ENCODE results near the gene WDR91.

WDR91 gene

DNA sequence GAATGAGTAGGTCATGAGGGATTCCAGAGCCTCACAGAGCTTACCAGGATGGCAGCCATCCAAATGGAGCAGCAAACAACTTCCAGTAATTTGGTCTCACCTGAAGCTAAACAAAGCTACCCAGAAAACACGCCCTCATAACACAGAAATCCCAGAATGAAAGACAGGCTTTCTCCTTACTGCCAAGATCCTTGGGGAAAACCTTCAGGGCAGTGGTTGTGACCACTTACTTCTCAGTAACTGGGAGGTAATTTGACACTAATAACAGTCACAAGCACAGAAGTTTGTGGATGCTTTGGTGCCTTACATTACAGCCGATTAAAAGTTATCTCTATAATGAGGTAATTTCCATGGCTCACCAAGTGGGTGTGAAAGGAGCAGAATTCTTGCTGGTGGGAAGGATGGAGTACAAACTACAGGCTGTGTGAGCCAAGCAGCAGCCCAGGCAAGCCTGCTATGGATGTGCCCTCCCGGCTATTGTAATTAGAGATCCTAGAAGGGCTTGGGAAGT is 10.4 kb downstream of the WDR91 start:
- in situ Hi-C loops (cut with HindIII; ENCODE audit: low sequenced_read_pairs), result no loop called here

DNA sequence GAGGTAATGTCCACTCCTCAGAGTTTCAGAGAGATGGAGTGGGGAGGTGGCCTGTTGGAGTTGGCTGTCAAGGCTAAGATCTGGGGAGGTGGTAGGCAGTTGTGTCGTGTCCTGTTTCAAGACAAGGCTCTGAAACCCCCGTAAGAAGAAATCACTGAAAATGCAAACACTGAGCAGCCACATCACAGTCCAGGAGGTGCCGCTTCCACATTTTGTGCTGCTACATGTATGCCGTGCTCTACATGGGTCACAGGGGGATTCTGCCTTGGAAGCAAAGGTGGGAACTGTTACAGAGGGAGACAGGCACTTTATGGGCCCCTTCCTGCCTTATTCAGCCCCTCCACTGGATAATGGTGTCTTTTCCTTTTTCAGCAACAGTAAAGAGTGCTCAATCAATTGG is 11.9 kb downstream of the WDR91 start:
- in situ Hi-C loops (cut with HindIII; ENCODE audit: low sequenced_read_pairs), result no loop called here

DNA sequence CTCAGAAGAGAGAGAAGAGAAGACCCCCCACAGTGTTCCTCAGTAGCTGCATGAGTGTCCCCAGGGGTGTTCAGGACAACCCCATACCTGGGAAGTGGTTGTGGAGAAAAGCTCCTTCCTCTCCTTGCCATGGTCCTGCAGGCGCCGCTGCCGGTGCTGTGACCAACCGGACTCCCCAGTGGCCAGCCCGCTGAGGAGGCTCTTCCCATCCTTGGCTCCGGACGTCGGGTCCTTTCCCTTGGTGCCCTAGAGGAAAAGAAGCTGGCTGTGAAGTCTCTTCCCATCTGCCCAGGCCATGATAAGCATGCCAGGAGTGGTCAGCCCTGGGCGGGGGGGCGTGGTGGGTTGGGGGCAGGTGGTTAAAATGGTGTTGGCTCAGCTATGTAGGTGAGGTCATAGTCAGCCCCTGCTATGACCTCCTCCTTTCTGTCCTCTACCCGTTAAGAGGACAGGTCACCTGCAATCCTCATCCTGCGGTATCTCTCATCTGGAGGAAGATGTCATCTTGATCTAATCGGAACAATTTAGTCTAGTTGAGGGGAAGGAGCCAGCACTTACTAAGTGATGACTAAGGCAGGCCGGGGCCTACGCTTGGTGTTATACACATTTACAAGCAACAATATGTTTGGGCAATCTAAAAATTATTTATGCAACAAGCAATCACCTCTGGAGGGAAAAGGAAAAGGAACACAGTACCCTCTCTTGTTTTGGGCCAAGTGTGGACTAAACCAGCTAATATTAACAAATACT is 13.2 kb downstream of the WDR91 start:
- in situ Hi-C loops (cut with HindIII; ENCODE audit: low sequenced_read_pairs), result no loop called here

DNA sequence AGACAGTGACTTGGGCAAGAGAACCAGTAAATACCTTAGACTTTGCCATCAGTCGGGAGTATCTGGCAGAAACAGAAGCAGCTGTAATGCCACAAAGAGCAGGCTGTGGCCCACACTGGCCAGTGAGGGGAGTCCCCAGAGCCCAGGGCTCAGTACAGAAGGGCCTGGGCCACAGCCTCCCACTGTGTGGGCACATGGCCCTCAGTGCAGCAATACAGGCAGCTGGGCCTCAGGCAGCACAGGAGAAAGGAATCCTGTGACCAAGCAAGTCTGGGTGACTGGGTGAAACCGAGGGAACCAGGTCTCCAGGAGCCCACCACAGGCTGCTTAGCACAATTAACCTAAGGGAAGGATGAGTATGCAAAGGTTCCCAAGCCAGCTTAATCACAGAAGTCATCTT is 14.0 kb downstream of the WDR91 start:
- in situ Hi-C loops (cut with HindIII; ENCODE audit: low sequenced_read_pairs), result no loop called here

DNA sequence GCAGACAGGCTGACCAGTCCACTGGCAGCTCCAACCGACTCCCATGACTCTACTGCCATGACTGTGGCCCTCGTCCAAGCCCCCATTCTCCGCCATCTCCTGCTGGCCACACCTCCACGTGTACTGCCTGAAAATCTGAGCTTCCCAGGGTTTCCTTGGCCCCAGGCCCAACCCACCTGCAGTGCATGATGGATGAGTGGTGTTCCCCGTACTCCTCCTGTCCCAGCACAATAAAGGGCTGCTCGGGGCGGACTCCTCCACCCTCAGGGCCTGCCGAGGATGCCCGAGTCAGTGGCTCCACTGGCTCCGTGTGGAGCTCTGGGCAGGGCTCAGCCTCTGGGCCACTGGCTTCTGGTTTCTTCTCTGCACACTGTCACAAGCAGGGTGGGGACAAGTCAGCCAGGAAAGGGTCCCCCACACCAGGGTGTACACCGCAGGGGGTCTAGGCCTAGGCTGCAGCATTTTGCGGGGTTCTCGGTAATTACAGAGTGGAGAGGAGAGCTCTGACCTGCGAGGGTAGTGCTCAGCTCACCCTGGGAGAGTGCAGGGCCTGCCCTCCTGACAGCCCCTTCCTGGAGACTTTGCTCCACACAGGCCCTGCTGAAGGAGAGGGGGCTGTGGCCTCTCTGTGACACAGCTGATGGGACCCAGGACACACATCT is 15.2 kb downstream of the WDR91 start:
- in situ Hi-C loops (cut with HindIII; ENCODE audit: low sequenced_read_pairs), result no loop called here

DNA sequence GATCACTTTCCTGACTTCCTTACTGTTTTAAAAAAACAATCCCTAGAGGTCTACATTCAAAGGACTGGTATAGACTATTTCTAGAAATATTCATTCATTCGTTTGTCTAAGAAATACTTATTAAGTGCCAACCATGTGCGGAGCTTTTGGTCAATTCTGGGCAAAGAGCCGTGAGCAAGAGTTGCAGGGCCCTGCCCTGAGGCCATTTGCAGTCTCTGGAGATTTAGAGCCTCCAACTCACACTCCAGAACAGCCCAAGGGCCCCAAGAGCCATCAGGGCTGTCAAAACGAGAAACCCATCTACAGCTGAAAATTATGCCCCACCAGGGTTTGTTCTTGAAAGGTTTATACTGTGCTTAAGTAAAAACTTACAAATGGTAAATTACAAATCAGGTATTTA is 16.2 kb downstream of the WDR91 start:
- in situ Hi-C loops (cut with HindIII; ENCODE audit: low sequenced_read_pairs), result no loop called here

DNA sequence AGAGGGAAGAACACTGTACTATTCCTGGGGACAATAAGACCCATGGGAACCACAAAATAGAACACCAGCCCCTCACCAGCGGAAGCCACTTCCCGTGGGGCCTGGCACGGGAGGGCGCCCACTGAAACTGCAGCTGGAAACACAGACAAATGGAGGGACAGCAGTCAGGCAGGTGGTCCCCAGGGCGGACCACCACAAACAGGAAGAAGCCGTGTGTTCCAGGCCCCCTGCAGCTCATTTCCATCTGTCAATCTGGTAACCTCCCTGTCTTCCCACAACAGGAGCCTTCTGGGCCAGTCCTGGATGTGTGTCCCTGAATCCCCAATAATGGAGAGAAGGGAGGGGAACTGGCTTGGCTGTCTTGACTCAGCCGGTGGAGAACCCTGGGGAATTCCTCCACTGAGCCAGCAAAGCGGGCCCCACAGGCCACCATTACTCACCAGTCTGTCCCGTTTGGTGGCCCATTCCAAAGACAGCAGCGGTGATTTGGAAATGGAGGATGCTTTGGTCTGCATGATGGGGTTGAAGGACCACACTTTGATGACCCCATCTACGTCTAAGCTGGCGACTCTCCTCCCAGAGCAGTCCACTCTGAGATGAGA is 16.7 kb downstream of the WDR91 start:
- in situ Hi-C loops (cut with HindIII; ENCODE audit: low sequenced_read_pairs), result no loop called here

DNA sequence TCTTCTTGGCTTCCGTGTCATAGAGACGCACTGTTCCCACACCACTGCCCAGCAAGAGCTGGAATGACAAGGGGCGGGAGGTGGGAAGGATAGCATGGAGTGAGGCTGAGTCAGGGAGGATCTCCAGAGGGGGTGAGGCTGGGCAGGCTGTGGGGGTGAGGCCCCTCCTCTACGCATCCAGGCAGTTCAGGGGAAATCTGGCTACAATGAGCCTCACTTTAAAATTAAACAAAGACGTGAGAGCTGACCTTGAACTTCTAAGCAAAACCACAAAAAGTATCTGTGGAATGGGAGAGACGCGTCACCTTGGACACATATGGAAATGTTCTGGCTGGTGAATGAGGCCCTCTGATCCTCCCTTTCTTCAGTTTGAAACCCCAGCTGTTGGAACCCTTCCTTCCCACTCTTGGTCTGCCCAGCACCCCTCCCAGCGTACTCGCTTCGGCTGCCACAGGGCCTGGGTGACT is 17.7 kb downstream of the WDR91 start:
- in situ Hi-C loops (cut with HindIII; ENCODE audit: low sequenced_read_pairs), result no loop called here

DNA sequence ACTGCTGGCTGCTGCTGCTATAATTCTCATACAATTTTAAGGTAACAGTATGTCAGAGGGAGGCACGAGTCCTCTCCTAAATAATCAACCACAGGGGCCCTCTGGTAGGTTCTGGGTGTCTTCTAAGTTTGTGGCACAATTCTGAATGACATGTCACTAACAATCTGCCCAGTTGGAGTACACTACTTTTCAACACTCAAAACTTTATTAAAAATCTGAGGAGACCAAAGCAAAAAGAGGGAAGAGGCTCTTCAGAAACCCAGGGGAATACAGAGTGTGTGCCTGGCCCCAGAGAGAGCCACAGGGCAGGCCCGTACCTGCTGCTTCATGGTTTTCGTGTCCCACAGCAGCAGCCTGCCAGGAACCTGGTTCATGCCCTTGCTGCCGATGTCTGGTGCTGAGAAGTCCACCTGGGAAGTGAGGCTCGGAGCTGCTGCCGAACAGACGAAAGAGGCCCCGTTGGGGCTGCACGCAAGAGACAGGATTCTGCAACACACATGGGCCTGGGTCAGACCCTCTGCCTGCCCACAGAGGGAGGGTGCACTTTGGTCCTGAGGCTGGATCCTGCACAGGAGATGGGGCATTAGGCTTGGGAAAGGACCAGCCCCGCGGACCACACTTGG is 18.3 kb downstream of the WDR91 start:
- in situ Hi-C loops (cut with HindIII; ENCODE audit: low sequenced_read_pairs), result no loop called here

DNA sequence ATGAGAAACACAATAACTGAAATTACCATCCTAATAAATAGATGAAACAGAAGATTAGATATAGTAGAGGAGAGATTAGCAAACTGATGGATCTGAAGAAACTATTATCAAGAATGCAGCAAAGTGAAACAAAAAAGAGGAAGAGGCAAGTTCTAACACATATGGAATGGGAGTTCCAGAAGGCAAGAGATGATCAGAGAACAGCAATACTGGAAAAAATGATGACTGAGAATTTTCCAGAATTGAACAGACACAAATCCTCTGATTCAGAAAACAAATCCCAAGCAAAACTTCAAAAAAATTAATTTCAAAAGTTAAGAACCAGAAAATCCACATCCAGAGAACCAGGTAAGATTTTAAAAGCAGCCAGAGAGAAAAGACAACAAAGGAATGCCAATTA is 20.6 kb downstream of the WDR91 start:
- in situ Hi-C loops (cut with HindIII; ENCODE audit: low sequenced_read_pairs), result no loop called here

DNA sequence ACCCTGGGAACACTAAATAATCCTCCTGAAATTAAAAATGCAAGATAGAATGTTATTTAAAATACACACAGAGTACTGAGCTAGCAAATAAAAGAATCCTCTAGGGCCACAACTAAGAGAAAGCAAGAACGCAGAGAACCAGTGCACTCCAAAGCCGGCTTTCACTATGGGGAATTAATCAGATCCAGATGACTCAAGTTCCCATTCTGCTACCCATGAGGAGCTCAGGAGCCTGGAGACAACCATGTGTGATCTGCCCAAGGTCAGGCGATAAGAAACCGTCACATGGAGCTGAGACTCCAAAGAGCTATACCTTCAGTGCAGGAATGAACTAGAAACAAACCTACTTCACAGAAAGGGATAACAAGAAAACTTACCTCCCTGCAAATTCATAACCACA is 21.4 kb downstream of the WDR91 start:
- in situ Hi-C loops (cut with HindIII; ENCODE audit: low sequenced_read_pairs), result no loop called here

DNA sequence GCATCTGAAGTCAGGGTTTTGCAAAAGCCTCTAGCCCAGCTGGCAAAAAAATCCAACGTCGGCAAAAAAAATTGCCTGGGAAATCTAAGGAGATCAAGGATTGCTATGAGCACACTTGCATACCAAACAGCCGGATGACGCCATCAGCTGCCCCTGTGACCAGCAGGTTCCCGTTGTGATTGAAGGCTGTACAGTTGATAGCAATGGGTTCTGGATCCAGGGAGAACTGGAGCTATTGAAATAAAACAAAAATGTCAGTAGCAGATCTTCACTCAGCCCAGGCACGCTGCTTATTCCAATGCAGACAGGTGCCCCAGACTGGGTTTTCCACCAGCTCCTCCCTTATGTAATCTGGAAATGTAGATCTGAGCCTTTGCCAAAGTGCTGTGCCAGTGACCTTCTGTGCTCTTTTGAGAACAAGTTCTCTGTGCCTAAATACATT is 22.1 kb downstream of the WDR91 start:
- in situ Hi-C loops (cut with HindIII; ENCODE audit: low sequenced_read_pairs), result no loop called here

DNA sequence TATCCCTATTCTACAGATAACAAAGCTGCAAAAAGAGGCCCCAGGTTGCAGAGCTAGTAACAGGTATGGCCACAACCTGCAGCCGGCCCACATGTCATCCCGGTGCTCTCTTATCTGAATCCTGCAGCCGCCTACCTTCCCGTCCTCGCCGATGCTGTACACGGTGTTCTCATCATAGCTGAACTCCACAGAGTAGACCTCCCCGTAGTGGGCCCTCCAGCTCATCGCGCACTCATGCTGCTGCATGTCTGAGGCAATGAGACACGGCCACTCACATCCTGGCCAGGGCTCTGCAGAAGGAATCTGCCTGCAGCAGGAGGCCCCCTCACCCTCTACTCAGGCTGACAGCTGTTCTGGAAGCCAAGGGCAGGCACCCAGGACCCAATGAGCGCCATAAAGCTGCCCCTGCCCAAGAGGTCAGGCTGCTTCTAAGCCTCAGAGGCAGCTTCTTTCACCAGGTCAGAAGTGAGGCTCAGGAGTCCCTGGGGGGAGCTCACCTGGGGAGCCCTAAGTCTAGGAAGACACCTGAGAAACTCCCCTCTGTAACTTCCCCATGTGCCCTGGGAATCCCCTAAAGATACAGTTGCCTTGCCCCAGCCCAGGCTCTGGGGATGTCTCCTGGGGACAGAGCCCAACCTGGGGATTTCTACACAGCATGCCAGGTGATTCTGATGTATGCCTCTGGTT is 22.9 kb downstream of the WDR91 start:
- in situ Hi-C loops (cut with HindIII; ENCODE audit: low sequenced_read_pairs), result no loop called here

DNA sequence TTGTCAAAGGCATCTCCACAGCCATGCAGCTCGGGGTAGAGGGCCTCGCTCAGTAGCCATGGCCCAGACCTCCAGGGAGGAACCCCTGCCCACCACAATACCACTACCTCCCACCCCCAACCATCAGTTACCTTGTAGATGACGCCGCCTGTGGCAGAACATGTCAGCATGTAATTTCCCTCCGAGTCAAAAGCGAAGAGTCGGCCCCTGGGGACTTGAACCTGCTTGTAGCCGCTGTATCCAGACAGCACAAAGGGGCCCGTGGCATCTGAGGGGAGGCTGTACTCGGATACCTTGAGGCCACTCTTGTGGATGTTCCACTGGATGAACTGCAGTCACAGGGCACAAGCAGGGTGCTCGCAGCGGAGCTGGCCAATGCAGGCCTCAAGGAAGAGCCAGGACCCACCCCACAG is 24.5 kb downstream of the WDR91 start:
- in situ Hi-C loops (cut with HindIII; ENCODE audit: low sequenced_read_pairs), result no loop called here

DNA sequence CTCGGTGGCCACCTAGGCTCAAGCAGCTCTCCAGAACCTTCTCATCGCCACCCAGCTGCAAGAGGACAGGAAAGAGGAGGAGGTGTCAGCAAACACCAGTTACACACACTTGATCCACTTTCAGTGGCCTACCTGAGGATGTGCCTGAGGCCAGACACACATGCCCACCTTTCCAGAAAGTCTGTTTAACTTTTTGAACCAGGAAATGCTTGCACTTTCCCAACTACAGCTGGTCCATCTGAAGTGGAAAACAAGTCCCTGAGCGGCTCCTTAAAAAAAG is 25.1 kb downstream of the WDR91 start:
- in situ Hi-C loops (cut with HindIII; ENCODE audit: low sequenced_read_pairs), result no loop called here

DNA sequence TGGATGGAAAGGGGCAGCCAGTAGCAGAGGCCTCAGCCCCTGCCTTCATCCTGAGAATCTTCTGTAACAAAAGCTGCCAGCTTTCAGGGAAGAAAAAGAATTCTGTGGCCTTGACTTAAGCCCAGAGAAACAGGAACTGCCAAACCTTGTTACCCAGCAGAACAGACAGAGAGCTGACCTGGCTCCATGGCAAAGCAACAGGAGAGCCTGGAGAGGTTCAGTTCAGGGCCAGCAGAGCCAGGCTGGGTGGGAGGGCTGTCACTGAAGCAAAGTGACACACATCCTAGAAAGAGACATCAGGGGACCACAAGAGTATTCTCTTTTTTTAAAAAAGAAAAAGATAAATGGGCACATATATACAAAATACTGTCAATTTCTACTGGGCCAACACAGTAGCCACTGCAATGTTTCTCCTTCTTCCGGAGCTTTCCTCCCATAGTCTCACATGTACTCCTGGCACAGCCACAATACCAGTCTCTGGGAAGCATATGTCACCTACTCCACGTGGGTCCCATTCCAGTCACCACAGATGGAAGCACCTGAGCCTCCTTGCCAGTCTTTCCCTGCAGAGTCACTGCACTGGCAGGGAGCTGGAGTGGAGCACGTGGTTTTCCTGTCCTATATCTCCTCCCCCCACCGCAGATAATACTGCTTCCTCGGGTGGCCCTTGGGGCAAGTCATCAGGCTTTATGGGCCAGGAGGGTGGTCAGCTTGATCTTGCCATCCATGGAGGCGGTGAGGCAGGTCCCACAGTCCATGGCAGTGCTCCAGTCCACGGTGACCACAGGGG is 25.7 kb downstream of the WDR91 start:
- in situ Hi-C loops (cut with HindIII; ENCODE audit: low sequenced_read_pairs), result no loop called here

DNA sequence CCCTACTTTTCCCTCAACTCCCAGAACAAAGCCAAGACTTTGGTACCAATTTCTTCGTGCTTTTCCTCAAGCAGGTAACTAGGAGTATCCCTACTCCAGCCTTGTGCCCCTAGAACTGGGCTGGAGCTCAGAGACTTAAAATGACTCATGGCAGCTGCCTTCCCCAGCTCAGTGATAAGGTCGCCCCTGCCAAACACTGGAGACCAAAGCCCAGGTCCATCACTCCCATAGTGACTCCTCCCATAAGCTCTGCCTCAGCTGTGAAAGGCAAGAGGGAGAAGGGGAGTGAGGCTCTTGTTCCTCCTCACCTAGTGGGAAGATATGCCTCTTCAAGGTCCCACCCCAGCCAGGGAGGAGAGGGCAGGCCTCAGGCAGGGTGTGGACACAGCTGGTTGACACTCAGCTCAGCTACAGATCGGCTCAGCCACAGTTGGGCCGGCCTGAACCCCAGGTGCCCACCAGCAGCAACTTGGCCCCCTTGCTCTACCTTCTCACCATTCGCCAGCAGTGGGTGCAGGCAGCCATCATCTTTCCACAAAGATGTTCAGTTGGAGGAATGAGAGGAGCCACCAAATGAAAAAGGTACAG is 27.0 kb downstream of the WDR91 start:
- in situ Hi-C loops (cut with HindIII; ENCODE audit: low sequenced_read_pairs), result no loop called here

DNA sequence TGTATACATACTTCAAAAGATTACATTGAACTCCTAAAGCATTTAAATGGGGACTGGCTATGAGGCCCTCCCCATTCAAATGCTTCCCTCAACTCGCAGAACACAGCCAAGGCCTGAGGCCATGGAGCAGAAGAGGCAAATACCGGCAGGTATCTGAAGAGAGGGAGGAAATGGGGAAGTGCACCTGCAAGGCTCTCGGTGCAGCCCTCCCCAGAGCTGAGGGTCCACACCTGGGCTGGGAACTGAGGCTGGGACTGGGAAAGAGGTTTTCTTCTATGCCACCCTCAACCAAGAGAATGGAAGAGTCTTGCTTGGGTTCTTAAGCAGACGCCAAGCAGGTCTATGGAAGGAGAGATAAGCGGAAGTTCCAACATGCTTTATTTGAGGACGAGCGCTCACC is 27.8 kb downstream of the WDR91 start:
- in situ Hi-C loops (cut with HindIII; ENCODE audit: low sequenced_read_pairs), result no loop called here

DNA sequence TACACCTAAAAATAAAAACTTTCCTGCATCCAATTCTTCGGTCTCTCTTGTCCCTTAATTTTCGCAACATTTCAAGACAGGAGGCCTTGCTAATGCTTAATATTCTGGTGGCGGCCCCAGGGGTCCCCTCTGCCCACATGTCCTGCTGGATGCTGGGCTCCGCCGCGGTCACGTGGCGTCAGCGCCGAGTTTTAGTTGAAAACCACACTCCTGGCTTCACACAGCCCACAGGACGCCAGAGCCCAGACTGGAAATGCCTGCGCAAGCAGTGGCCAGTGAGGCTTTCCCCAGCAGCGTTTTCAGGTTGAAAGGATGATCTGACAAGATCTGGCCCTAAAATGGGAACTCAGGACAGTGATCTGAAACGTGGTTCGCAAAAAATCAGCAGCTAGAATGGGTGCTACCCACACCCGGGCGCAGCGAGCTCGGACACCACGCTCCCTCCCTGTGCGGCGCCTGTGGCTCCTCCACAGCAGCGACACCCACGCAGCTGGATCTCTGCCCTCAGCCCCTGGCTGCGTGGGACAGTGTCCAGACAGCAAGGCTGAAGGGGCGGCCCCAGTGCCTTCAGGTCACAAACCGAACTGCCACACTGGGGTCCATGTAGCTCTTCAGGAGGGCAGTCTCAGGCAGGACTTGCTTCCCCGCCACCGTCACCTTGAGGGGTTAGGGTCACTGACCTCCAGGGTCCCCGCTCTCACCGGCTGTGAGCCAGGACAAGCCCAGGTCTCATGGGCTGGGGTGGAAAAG is 29.2 kb downstream of the WDR91 start:
- in situ Hi-C loops (cut with HindIII; ENCODE audit: low sequenced_read_pairs), result no loop called here

Data from DLD1 (cell line).